GM12878 (cell line): ENCODE data around the gene DDX49. TPM values are rescaled to one million over a fixed set of nuclear protein-coding genes. Genes with fewer than 3 reads are reported as not detected.

Experiments
- ATAC-seq: fragments of 200-7000 bp; cut with Tn5 transposase; 3 replicates; pipeline ENCODE4 v1.9.1; 2020; ENCODE audit warnings: mild to moderate bottlenecking, moderate library complexity
- BruUV-seq: library from RNA; stranded (reverse); fragments of 400-500 nt; replicated peaks from 2 replicates; lab custom pipeline; 2021; lab: Mats Ljungman, UMichigan
- CTCF ChIA-PET: fragments of 300-600 bp; sonication (Branson Sonifier 250); formaldehyde crosslinking; extraction: SDS; loops from one replicate; lab custom pipeline; 2021; ENCODE audit warnings: inconsistent platforms; lab: Yijun Ruan, JAX
- POLR2A ChIA-PET: fragments of 350-600 bp; formaldehyde crosslinking; extraction: SDS; loops from one replicate; lab custom pipeline; 2021; ENCODE audit warnings: inconsistent platforms; lab: Charles Lee
- RAD21 ChIA-PET: fragments of 300-600 bp; sonication (Branson Sonifier 250); formaldehyde crosslinking; loops from one replicate; lab custom pipeline; 2023; ENCODE audit warnings: antibody characterized with exemption; ENCODE audit not compliant: unreplicated experiment; lab: Charles Lee
- SMC1A ChIA-PET: fragments of 300-600 bp; sonication (Branson Sonifier 250); formaldehyde crosslinking; loops from one replicate; lab custom pipeline; 2023; ENCODE audit not compliant: unreplicated experiment, uncharacterized antibody; lab: Charles Lee
- DNase-seq: peaks from one replicate; pipeline ENCODE4 v3.0.0-alpha.2; 2011; ENCODE audit warnings: low read depth, low spot score
- FAIRE-seq: peaks from 3 replicates; lab custom pipeline; 2011; peaks lifted over from hg19 to GRCh38; lab: Jason Lieb, UNC
- H2AFZ ChIP-seq: 2 replicates; pipeline ENCODE4 v1.6.0; 2011; ENCODE audit warnings: low read depth, low read length, control low read depth; ENCODE audit not compliant: control insufficient read depth
- H3K27ac ChIP-seq: 2 replicates; pipeline ENCODE4 v1.5.1; 2011; ENCODE audit warnings: control low read depth; ENCODE audit not compliant: control insufficient read depth, insufficient read depth
- H3K27me3 ChIP-seq, 2 experiments: replicated peaks in 1 of 2; 2 replicates each; pipeline versions ENCODE4 v1.6.0 to v1.6.1; 2011; ENCODE audit warnings: low read length in 1 of 2; ENCODE audit not compliant: control insufficient read depth in 2 of 2, insufficient read depth in 2 of 2
- H3K36me3 ChIP-seq, 2 experiments: 2 replicates each; pipeline ENCODE4 v1.5.1; 2011; ENCODE audit warnings: low read length in 1 of 2; ENCODE audit not compliant: control insufficient read depth in 2 of 2, insufficient read depth in 2 of 2
- H3K4me1 ChIP-seq: 2 replicates; pipeline ENCODE4 v1.6.1; 2011; ENCODE audit warnings: mild to moderate bottlenecking, low read length, moderate library complexity, mixed read lengths; ENCODE audit not compliant: control insufficient read depth, insufficient read depth
- H3K4me2 ChIP-seq: 2 replicates; pipeline ENCODE4 v1.6.0; 2011; ENCODE audit warnings: control low read depth; ENCODE audit not compliant: control insufficient read depth, insufficient read depth
- H3K4me3 ChIP-seq: fragments of 200-600 bp; sonication (generic); 2 replicates; pipeline ENCODE4 v1.5.1; 2016
- H3K79me2 ChIP-seq: 2 replicates; pipeline ENCODE4 v1.6.0; 2011; ENCODE audit warnings: low read length; ENCODE audit not compliant: control insufficient read depth, insufficient read depth
- H3K9ac ChIP-seq: 2 replicates; pipeline ENCODE4 v1.8.0; 2011; ENCODE audit warnings: low read length, control low read depth, mixed read lengths; ENCODE audit not compliant: control insufficient read depth, insufficient read depth
- H3K9me3 ChIP-seq: replicated peaks from 3 replicates; pipeline ENCODE4 v1.5.1; 2011; ENCODE audit warnings: mild to moderate bottlenecking, low read length; ENCODE audit not compliant: control insufficient read depth, insufficient read depth
- H4K20me1 ChIP-seq: 2 replicates; pipeline ENCODE4 v1.6.0; 2011; ENCODE audit not compliant: control insufficient read depth, insufficient read depth
- DPF2 ChIP-seq: fragments of 450-650 bp; IDR thresholded peaks from 2 replicates; pipeline ENCODE4 v1.6.1; 2017; ENCODE audit warnings: mild to moderate bottlenecking
- HSF1 ChIP-seq: fragments of 150-350 bp; IDR thresholded peaks from 2 replicates; pipeline ENCODE4 v1.6.1; 2014; ENCODE audit warnings: mild to moderate bottlenecking, low read depth, low read length
- MXI1 ChIP-seq: fragments of 150-350 bp; IDR thresholded peaks from 2 replicates; pipeline ENCODE4 v1.6.1; 2011; ENCODE audit warnings: low read depth, mild to moderate bottlenecking, inconsistent platforms, low read length, improper control_type of control experiment
- POLR2AphosphoS5 ChIP-seq: IDR thresholded peaks from 2 replicates; pipeline ENCODE4 v1.6.1; 2011; ENCODE audit warnings: mild to moderate bottlenecking, low read length, inconsistent platforms
- RAD51 ChIP-seq: fragments of 450-650 bp; IDR thresholded peaks from 2 replicates; pipeline ENCODE4 v1.6.1; 2016; ENCODE audit warnings: moderate library complexity, mild to moderate bottlenecking, inconsistent platforms
- RB1 ChIP-seq: fragments of 450-650 bp; formaldehyde crosslinking; IDR thresholded peaks from 2 replicates; pipeline ENCODE4 v1.6.1; 2017; ENCODE audit warnings: mild to moderate bottlenecking, borderline replicate concordance
- REST ChIP-seq: IDR thresholded peaks from 2 replicates; pipeline ENCODE4 v1.6.1; 2012; ENCODE audit warnings: mild to moderate bottlenecking, low read depth, low read length
- SREBF2 ChIP-seq: IDR thresholded peaks from 2 replicates; pipeline ENCODE4 v1.6.1; 2012; ENCODE audit warnings: mild to moderate bottlenecking, low read length
- TCF7 ChIP-seq: IDR thresholded peaks from 2 replicates; pipeline ENCODE4 v1.6.1; 2014; ENCODE audit warnings: antibody characterized with exemption, borderline replicate concordance
- USF1 ChIP-seq: IDR thresholded peaks from 2 replicates; pipeline ENCODE4 v1.6.1; 2011; ENCODE audit warnings: borderline replicate concordance, low read depth, mild to moderate bottlenecking, moderate library complexity, mixed read lengths, low read length; ENCODE audit not compliant: insufficient read depth; ENCODE audit errors: extremely low read length
- YBX1 ChIP-seq: fragments of 450-650 bp; IDR thresholded peaks from 2 replicates; pipeline ENCODE4 v1.6.1; 2016; ENCODE audit warnings: antibody characterized with exemption
- WGBS: methylation state at CpG from one replicate; pipeline ENCODE4 v1.1.6; 2016; ENCODE audit warnings: low lambda C conversion rate; ENCODE audit not compliant: insufficient replicate concordance, insufficient coverage; ENCODE audit errors: missing lambda C conversion rate; 5-methylcytosine and 5-hydroxymethylcytosine counted together
- in situ Hi-C: fragments of 300-500 bp; cut with MboI; formaldehyde crosslinking; loops from 9 replicates; pipeline ENCODE4 v1.14.3; 2018; ENCODE audit warnings: mixed read lengths
- intact Hi-C: fragments of 100-400 bp; cut with micrococcal nuclease; formaldehyde crosslinking; loops from one replicate; pipeline ENCODE4 v1.14.2; 2022; ENCODE audit not compliant: unreplicated experiment
- polyA plus RNA-seq, 11 experiments: library from polyadenylated mRNA; depleted of rRNA in 4 of 11; unstranded in 6 of 11; stranded (reverse) in 5 of 11; fragments of >200 nt; fragmentation: Nextera tagmentation in 4 of 11; fragmentation: Illumina TruSeq in 1 of 11; extraction: Ambion mirVana in 4 of 11; extraction: Trizol in 1 of 11; gene quantifications; 1 replicate in 1 of 11; 2 replicates in 10 of 11; pipeline versions ENCODE4 v1.2.1 to v1.2.3, GENCODE V29; 2011 to 2016; ENCODE audit warnings: inconsistent platforms in 2 of 11, missing spikeins in 2 of 11, low read depth in 1 of 11
- total RNA-seq, 4 experiments: library from RNA; depleted of rRNA in 3 of 4; stranded (reverse); fragments of >200 nt in 3 of 4; fragmentation: Illumina TruSeq in 1 of 4; extraction: Trizol in 1 of 4; gene quantifications; 2 replicates each; pipeline versions ENCODE4 v1.2.1 to v1.2.3, GENCODE V29; 2013 to 2021

Gene DDX49
- total and polyA plus RNA-seq, 10 of the 15 experiments (the other 5 are each of a cell fraction or from before 2014, with no cell fraction given), result 0.58 to 102 (median 48.1) TPM

- Histone ChIP-seq H3K27me3 (no peaks in the 10 kb centered on the region), H3K4me1 (no peaks in the 10 kb centered on the region), H3K9me3 (no peaks in the 10 kb centered on the region), H3K4me2 (no peak overlapping the region), H3K4me3 (no peak overlapping the region), H3K27ac (no peak overlapping the region), H2AFZ (no peak overlapping the region), H3K79me2 (no peaks in the 10 kb centered on the region), H3K9ac (no peak overlapping the region), H4K20me1 (no peaks in the 10 kb centered on the region), H3K36me3 (no peaks in the 10 kb centered on the region)
- ATAC-seq (no peak), FAIRE-seq (no peak), DNase-seq (no peak)
- in situ Hi-C loops (no loop called here), intact Hi-C loops (no loop called here)
- 48% methylated on average over 7 of the region's 7 CpGs for WGBS
- no peak for TF ChIP-seq SREBF2
- TF ChIP-seq DPF2, result no peak
- no peak for TF ChIP-seq USF1
- no peak for TF ChIP-seq YBX1
- SMC1A ChIA-PET, result no interaction called here
- POLR2A ChIA-PET, result interaction anchor here (0.6 kb wide), 1 partner anchor 280 kb away, joined by 3 read pairs; no protein-coding TSS in a partner anchor
- CTCF ChIA-PET, result no interaction called here
- RAD21 ChIA-PET, result interaction anchor here (0.6 kb wide), 1 partner anchor 79 kb away, joined by 3 read pairs; no protein-coding TSS in a partner anchor
- BruUV-seq, result no TSS peak
Observed at GRCh38 chr19:18881491-18881890, 38.0 kb upstream of the DDX49 start.

- POLR2A ChIA-PET, result no interaction called here
- H3K4me3 ChIP-seq, result no peak overlapping the region
- BruUV-seq, result no TSS peak
- no peak for DNase-seq
- no peaks in the 10 kb centered on the region for H3K79me2 ChIP-seq
- ATAC-seq, result no peak
- H3K4me2 ChIP-seq, result no peak overlapping the region
- intact Hi-C loops, result no loop called here
- WGBS, result 50% methylated on average over 29 of the region's 30 CpGs
- no peaks in the 10 kb centered on the region for H3K4me1 ChIP-seq
- no peaks in the 10 kb centered on the region for H3K36me3 ChIP-seq
- in situ Hi-C loops, result no loop called here
- H3K9me3 ChIP-seq, result no peaks in the 10 kb centered on the region
- H3K27me3 ChIP-seq, result no peaks in the 10 kb centered on the region
- no peak overlapping the region for H3K27ac ChIP-seq
- H4K20me1 ChIP-seq, result no peaks in the 10 kb centered on the region
- SMC1A ChIA-PET, result no interaction called here
- no peak for FAIRE-seq
- CTCF ChIA-PET, result no interaction called here
- H2AFZ ChIP-seq, result no peak overlapping the region
- RAD21 ChIA-PET, result no interaction called here
- no peak overlapping the region for H3K9ac ChIP-seq
- TF ChIP-seq MXI1 (no peak), HSF1 (no peak), REST (no peak), TCF7 (no peak), POLR2AphosphoS5 (no peak), RB1 (no peak), YBX1 (no peak), RAD51 (no peak)
Observed at GRCh38 chr19:18883526-18884304, 35.8 kb upstream of the DDX49 start.
